Activated CD8-positive, alpha-beta memory T cell treated with anti-CD3 and anti-CD28 coated beads for 1 hour (primary cell): Measurements from ENCODE around the gene ITGB5.

ENCODE experiments used
- DNase-seq, 2 donors: peaks; one replicate each; pipeline ENCODE4 v3.0.0-alpha.2; 2020; ENCODE audit warnings: low read depth in 1 of 2; ENCODE audit errors: extremely low read depth in 1 of 2

The ITGB5 gene

GRCh38 chr3:124815781-124816180 is 71.4 kb downstream of the ITGB5 start:
- no peak for DNase-seq

- no peak for DNase-seq
Measured at GRCh38 chr3:124814620-124815421, 72.3 kb downstream of the ITGB5 start.

GRCh38 chr3:124813541-124813940 is 73.6 kb downstream of the ITGB5 start:
- no peak for DNase-seq

GRCh38 chr3:124812291-124813265 is 74.6 kb downstream of the ITGB5 start:
- DNase-seq, result no peak

- DNase-seq, result no peak
Measured at GRCh38 chr3:124811436-124811835, 75.7 kb downstream of the ITGB5 start.

GRCh38 chr3:124810970-124811369 is 76.2 kb downstream of the ITGB5 start:
- no peak for DNase-seq

- no peak for DNase-seq
Measured at GRCh38 chr3:124809039-124809438, 78.1 kb downstream of the ITGB5 start.

GRCh38 chr3:124805671-124806070 is 81.5 kb downstream of the ITGB5 start:
- DNase-seq, result no peak

GRCh38 chr3:124804875-124805274 is 82.3 kb downstream of the ITGB5 start:
- no peak for DNase-seq

- DNase-seq, result no peak
Measured at GRCh38 chr3:124802702-124803101, 84.5 kb downstream of the ITGB5 start.

GRCh38 chr3:124802061-124802698 is 85.0 kb downstream of the ITGB5 start:
- no peak for DNase-seq

- no peak for DNase-seq
Measured at GRCh38 chr3:124800511-124801258, 86.5 kb downstream of the ITGB5 start.

- no peak for DNase-seq
Measured at GRCh38 chr3:124800076-124800475, 87.1 kb downstream of the ITGB5 start.

- DNase-seq, result no peak
Measured at GRCh38 chr3:124799676-124800075, 87.5 kb downstream of the ITGB5 start.

- no peak for DNase-seq
Measured at GRCh38 chr3:124797426-124797945, 89.7 kb downstream of the ITGB5 start.

GRCh38 chr3:124796477-124796876 is 90.7 kb downstream of the ITGB5 start:
- DNase-seq, result no peak

- no peak for DNase-seq
Measured at GRCh38 chr3:124793054-124793739, 94.0 kb downstream of the ITGB5 start.

- no peak for DNase-seq
Measured at GRCh38 chr3:124792341-124793040, 94.7 kb downstream of the ITGB5 start.

- no peak for DNase-seq
Measured at GRCh38 chr3:124791639-124792151, 95.5 kb downstream of the ITGB5 start.
